HEK293 (cell line): ENCODE measurements around the gene LLGL1.

ENCODE experiments used
- BCL11A ChIP-seq: fragments of 450-650 bp; formaldehyde crosslinking; IDR thresholded peaks from 2 replicates; pipeline ENCODE4 v1.5.1; 2016; ENCODE audit warnings: low read depth, missing biosample characterization, missing genetic modification characterization
- BCL11B ChIP-seq: fragments of 450-650 bp; formaldehyde crosslinking; IDR thresholded peaks from 2 replicates; pipeline ENCODE4 v1.5.1; 2016; ENCODE audit warnings: low read depth, missing biosample characterization, missing genetic modification characterization
- BCL6B ChIP-seq: fragments of 450-650 bp; formaldehyde crosslinking; IDR thresholded peaks from 2 replicates; pipeline ENCODE4 v1.5.1; 2017; ENCODE audit warnings: missing biosample characterization, missing genetic modification characterization
- GLIS2 ChIP-seq: fragments of 450-650 bp; formaldehyde crosslinking; IDR thresholded peaks from 2 replicates; pipeline ENCODE4 v1.5.1; 2016; ENCODE audit warnings: missing biosample characterization, missing genetic modification characterization
- HOXD13 ChIP-seq: sonication (generic); formaldehyde crosslinking; IDR thresholded peaks from 2 replicates; pipeline ENCODE4 v1.8.0; 2022; ENCODE audit warnings: missing genetic modification reagents, borderline replicate concordance
- IKZF3 ChIP-seq: fragments of 450-650 bp; IDR thresholded peaks from 2 replicates; pipeline ENCODE4 v1.5.0; 2018; ENCODE audit warnings: missing biosample characterization, mild to moderate bottlenecking, missing genetic modification characterization, moderate library complexity
- KLF1 ChIP-seq: fragments of 450-650 bp; formaldehyde crosslinking; IDR thresholded peaks from 2 replicates; pipeline ENCODE4 v1.5.1; 2016; ENCODE audit warnings: missing biosample characterization, missing genetic modification characterization
- KLF8 ChIP-seq: fragments of 450-650 bp; formaldehyde crosslinking; IDR thresholded peaks from 2 replicates; pipeline ENCODE4 v1.5.1; 2016; ENCODE audit warnings: missing biosample characterization, missing genetic modification characterization
- PBX3 ChIP-seq: sonication (generic); formaldehyde crosslinking; IDR thresholded peaks from 2 replicates; pipeline ENCODE4 v1.8.1; 2022; ENCODE audit warnings: mild to moderate bottlenecking, moderate library complexity, missing genetic modification reagents
- SP7 ChIP-seq: fragments of 450-650 bp; formaldehyde crosslinking; IDR thresholded peaks from 2 replicates; pipeline ENCODE4 v1.5.1; 2016; ENCODE audit warnings: missing biosample characterization, missing genetic modification characterization
- ZBTB17 ChIP-seq: fragments of 450-650 bp; formaldehyde crosslinking; IDR thresholded peaks from 2 replicates; pipeline ENCODE4 v1.5.1; 2016; ENCODE audit warnings: missing biosample characterization, missing genetic modification characterization
- ZBTB20 ChIP-seq: fragments of 450-650 bp; formaldehyde crosslinking; IDR thresholded peaks from 2 replicates; pipeline ENCODE4 v1.5.1; 2016; ENCODE audit warnings: missing biosample characterization, missing genetic modification characterization
- ZBTB48 ChIP-seq: fragments of 450-650 bp; formaldehyde crosslinking; IDR thresholded peaks from 2 replicates; pipeline ENCODE4 v1.5.1; 2016; ENCODE audit warnings: missing biosample characterization, missing genetic modification characterization
- ZBTB8A ChIP-seq: fragments of 450-650 bp; formaldehyde crosslinking; IDR thresholded peaks from 2 replicates; pipeline ENCODE4 v1.5.1; 2016; ENCODE audit warnings: missing biosample characterization, missing genetic modification characterization
- ZNF174 ChIP-seq: fragments of 450-650 bp; formaldehyde crosslinking; IDR thresholded peaks from 2 replicates; pipeline ENCODE4 v1.5.0; 2017; ENCODE audit warnings: missing biosample characterization, mild to moderate bottlenecking, missing genetic modification characterization
- ZNF214 ChIP-seq: fragments of 450-650 bp; formaldehyde crosslinking; IDR thresholded peaks from 2 replicates; pipeline ENCODE4 v1.5.1; 2017; ENCODE audit warnings: missing biosample characterization, mild to moderate bottlenecking, missing genetic modification characterization, borderline replicate concordance
- ZNF335 ChIP-seq: fragments of 450-650 bp; formaldehyde crosslinking; conservative IDR thresholded peaks from 2 replicates; pipeline ENCODE4 v1.5.1; 2016; ENCODE audit warnings: missing biosample characterization, missing genetic modification characterization
- ZNF521 ChIP-seq: fragments of 450-650 bp; formaldehyde crosslinking; IDR thresholded peaks from 2 replicates; pipeline ENCODE4 v1.5.1; 2017; ENCODE audit warnings: missing biosample characterization, mild to moderate bottlenecking, missing genetic modification characterization
- ZNF555 ChIP-seq: fragments of 450-650 bp; formaldehyde crosslinking; conservative IDR thresholded peaks from 2 replicates; pipeline ENCODE4 v1.5.1; 2017; ENCODE audit warnings: missing biosample characterization, mild to moderate bottlenecking, missing genetic modification characterization, inconsistent platforms
- ZNF660 ChIP-seq: fragments of 450-650 bp; IDR thresholded peaks from 2 replicates; pipeline ENCODE4 v1.5.1; 2018; ENCODE audit warnings: missing biosample characterization, mild to moderate bottlenecking, missing genetic modification characterization
- ZNF747 ChIP-seq: fragments of 450-650 bp; formaldehyde crosslinking; IDR thresholded peaks from 2 replicates; pipeline ENCODE4 v1.5.1; 2016; ENCODE audit warnings: missing biosample characterization, missing genetic modification characterization
- ZNF76 ChIP-seq: fragments of 450-650 bp; formaldehyde crosslinking; IDR thresholded peaks from 2 replicates; pipeline ENCODE4; 2016; ENCODE audit warnings: low read depth, missing biosample characterization, missing genetic modification characterization, borderline replicate concordance
- ZNF777 ChIP-seq: fragments of 450-650 bp; formaldehyde crosslinking; IDR thresholded peaks from 2 replicates; pipeline ENCODE4 v1.5.1; 2017; ENCODE audit warnings: missing biosample characterization, missing genetic modification characterization, borderline replicate concordance
- ZNF843 ChIP-seq: fragments of 450-650 bp; formaldehyde crosslinking; IDR thresholded peaks from 2 replicates; pipeline ENCODE4 v1.5.1; 2016; ENCODE audit warnings: missing biosample characterization, missing genetic modification characterization
- ZSCAN16 ChIP-seq: fragments of 450-650 bp; formaldehyde crosslinking; IDR thresholded peaks from 2 replicates; pipeline ENCODE4 v1.5.1; 2016; ENCODE audit warnings: missing biosample characterization, missing genetic modification characterization
- TF ChIP-seq, protein P1 (sequence below): fragments of 450-650 bp; formaldehyde crosslinking; IDR thresholded peaks from 2 replicates; pipeline ENCODE4 v1.5.1; 2017; ENCODE audit warnings: missing biosample characterization, missing genetic modification characterization
- TF ChIP-seq, protein P2 (sequence below): fragments of 450-650 bp; formaldehyde crosslinking; IDR thresholded peaks from 2 replicates; pipeline ENCODE4 v1.5.1; 2016; ENCODE audit warnings: missing biosample characterization, missing genetic modification characterization
- TF ChIP-seq, protein P3 (sequence below): fragments of 450-650 bp; formaldehyde crosslinking; IDR thresholded peaks from 2 replicates; pipeline ENCODE4 v1.5.1; 2016; ENCODE audit warnings: missing biosample characterization, missing genetic modification characterization

LLGL1 gene

GRCh38 chr17:18225642-18226283 lies 328 bp downstream of the LLGL1 start (continued):
- TF ChIP-seq BCL6B (no peak), ZNF555 (tag by site-specific recombination) (no peak), ZBTB8A (tag by site-specific recombination) (peak; percentile 88), ZNF335 (peak; percentile 89), ZNF214 (no peak), ZNF747 (tag by site-specific recombination) (no peak), ZBTB48 (tag by site-specific recombination) (peak; percentile 21; the same call in 1 of the 2 replicates), ZNF777 (tag by site-specific recombination) (no peak; the same call in 1 of the 2 replicates), ZBTB20 (tag by site-specific recombination) (peak; percentile 75; the same call in 1 of the 2 replicates), GLIS2 (tag by site-specific recombination) (peak; percentile 27; the same call in 1 of the 2 replicates), KLF1 (tag by site-specific recombination) (0 out of 2 replicates have a peak, but pooled peaks have one; percentile 8), ZNF174 (tag by site-specific recombination) (no peak), ZNF843 (tag by site-specific recombination) (no peak), BCL11A (tag by site-specific recombination) (no peak), ZNF76 (tag by site-specific recombination) (no peak; the same call in 1 of the 2 replicates), ZNF660 (tag by site-specific recombination) (no peak), ZBTB17 (tag by site-specific recombination) (peak; percentile 55; the same call in 1 of the 2 replicates), ZSCAN16 (tag by site-specific recombination) (no peak), HOXD13 (CRISPR knock-in tag) (no peak), PBX3 (CRISPR knock-in tag) (no peak), ZNF521 (tag by site-specific recombination) (no peak), BCL11B (tag by site-specific recombination) (no peak), KLF8 (tag by site-specific recombination) (peak; percentile 33), SP7 (tag by site-specific recombination) (0 out of 2 replicates have a peak, but pooled peaks have one; percentile 21), IKZF3 (tag by site-specific recombination) (no peak)
- TF ChIP-seq, protein P1, sequence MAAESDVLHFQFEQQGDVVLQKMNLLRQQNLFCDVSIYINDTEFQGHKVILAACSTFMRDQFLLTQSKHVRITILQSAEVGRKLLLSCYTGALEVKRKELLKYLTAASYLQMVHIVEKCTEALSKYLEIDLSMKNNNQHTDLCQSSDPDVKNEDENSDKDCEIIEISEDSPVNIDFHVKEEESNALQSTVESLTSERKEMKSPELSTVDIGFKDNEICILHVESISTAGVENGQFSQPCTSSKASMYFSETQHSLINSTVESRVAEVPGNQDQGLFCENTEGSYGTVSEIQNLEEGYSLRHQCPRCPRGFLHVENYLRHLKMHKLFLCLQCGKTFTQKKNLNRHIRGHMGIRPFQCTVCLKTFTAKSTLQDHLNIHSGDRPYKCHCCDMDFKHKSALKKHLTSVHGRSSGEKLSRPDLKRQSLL (tag by site-specific recombination) = no peak
- TF ChIP-seq, protein P2, sequence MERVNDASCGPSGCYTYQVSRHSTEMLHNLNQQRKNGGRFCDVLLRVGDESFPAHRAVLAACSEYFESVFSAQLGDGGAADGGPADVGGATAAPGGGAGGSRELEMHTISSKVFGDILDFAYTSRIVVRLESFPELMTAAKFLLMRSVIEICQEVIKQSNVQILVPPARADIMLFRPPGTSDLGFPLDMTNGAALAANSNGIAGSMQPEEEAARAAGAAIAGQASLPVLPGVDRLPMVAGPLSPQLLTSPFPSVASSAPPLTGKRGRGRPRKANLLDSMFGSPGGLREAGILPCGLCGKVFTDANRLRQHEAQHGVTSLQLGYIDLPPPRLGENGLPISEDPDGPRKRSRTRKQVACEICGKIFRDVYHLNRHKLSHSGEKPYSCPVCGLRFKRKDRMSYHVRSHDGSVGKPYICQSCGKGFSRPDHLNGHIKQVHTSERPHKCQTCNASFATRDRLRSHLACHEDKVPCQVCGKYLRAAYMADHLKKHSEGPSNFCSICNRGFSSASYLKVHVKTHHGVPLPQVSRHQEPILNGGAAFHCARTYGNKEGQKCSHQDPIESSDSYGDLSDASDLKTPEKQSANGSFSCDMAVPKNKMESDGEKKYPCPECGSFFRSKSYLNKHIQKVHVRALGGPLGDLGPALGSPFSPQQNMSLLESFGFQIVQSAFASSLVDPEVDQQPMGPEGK (tag by site-specific recombination) = peak; percentile 80
- TF ChIP-seq, protein P3, sequence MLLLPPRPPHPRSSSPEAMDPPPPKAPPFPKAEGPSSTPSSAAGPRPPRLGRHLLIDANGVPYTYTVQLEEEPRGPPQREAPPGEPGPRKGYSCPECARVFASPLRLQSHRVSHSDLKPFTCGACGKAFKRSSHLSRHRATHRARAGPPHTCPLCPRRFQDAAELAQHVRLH (tag by site-specific recombination) = no peak
